Aorta (tissue), 5 donors: ENCODE measurements around the gene NAGS. TPM values are rescaled to one million over a fixed set of nuclear protein-coding genes. Genes with fewer than 3 reads are reported as not detected.

Source experiments
- ATAC-seq: fragments of 200-7000 bp; cut with Tn5 transposase; one replicate; pipeline ENCODE4 v1.9.1; 2022; ENCODE audit warnings: moderate library complexity; ENCODE audit not compliant: low FRiP score
- DNase-seq, 2 donors: peaks; one replicate each; pipeline ENCODE4 v3.0.0-alpha.2; 2020
- H3K27ac ChIP-seq, 2 donors: one replicate each; pipeline ENCODE4 v1.5.1; 2013; ENCODE audit warnings: low read length in 2 of 2, mild to moderate bottlenecking in 2 of 2, moderate library complexity in 2 of 2, control low read depth in 1 of 2, inconsistent platforms in 1 of 2, low read depth in 1 of 2
- H3K27me3 ChIP-seq, 2 donors: one replicate each; pipeline ENCODE4 v1.6.1; 2013; ENCODE audit warnings: control low read depth in 1 of 2, low read length in 1 of 2, mild to moderate bottlenecking in 1 of 2, moderate library complexity in 1 of 2; ENCODE audit not compliant: insufficient read depth in 2 of 2, control insufficient read depth in 1 of 2
- H3K36me3 ChIP-seq, 2 donors: one replicate each; pipeline ENCODE4 v1.6.1; 2013; ENCODE audit warnings: control low read depth in 1 of 2, low read length in 1 of 2, mild to moderate bottlenecking in 1 of 2; ENCODE audit not compliant: insufficient read depth in 2 of 2, control insufficient read depth in 1 of 2
- H3K4me1 ChIP-seq, 2 donors: one replicate each; pipeline ENCODE4 v1.6.1; 2013; ENCODE audit warnings: low read length in 2 of 2, control low read depth in 1 of 2, mild to moderate bottlenecking in 1 of 2, moderate library complexity in 1 of 2; ENCODE audit not compliant: insufficient read depth in 2 of 2, control insufficient read depth in 1 of 2
- H3K4me3 ChIP-seq, 2 donors: one replicate each; pipeline ENCODE4 v1.5.1; 2013; ENCODE audit warnings: low read length in 2 of 2, control low read depth in 1 of 2, mild to moderate bottlenecking in 1 of 2
- H3K9me3 ChIP-seq: one replicate; pipeline ENCODE4 v1.6.1; 2013; ENCODE audit warnings: mild to moderate bottlenecking, low read length; ENCODE audit not compliant: control insufficient read depth
- WGBS, 2 donors: extraction: QIAGEN DNeasy Blood & Tissue Kit; methylation state at CpG; one replicate each; pipeline ENCODE4 v1.1.7; 2013; 5-methylcytosine and 5-hydroxymethylcytosine counted together
- intact Hi-C, 2 donors: fragments of 100-400 bp; cut with DNase I; formaldehyde crosslinking; loops; one replicate each; pipeline versions ENCODE4 v1.14.2 to v1.15.0; 2022
- polyA plus RNA-seq, 2 donors: library from polyadenylated mRNA; stranded (reverse); fragments of 200-250 nt; gene quantifications; one replicate each; pipeline ENCODE4 v1.2.3, GENCODE V29; 2013
- total RNA-seq, 2 donors: library from RNA; stranded (reverse); fragmentation: NEBNext Ultra II Directional; extraction: Animal tissue kit (Norgen Biotek cat#: 25700); gene quantifications; one replicate each; pipeline ENCODE4 v1.2.1, GENCODE V29; 2021
- donor health status: healthy with polysubstance abuse.
- donor health status: Bipolar disorder and iron deficiency.
- donor health status: DM: no; HTN: no; CAD: no.
- donor health status: DM: no; HTN: no; CAD: no.
- donor health status: DM: yes; HTN: yes; CAD: no.

NAGS gene
- total and polyA plus RNA-seq, 4 donors, result 0.33 to 6.0 (median 1.1) TPM

DNA sequence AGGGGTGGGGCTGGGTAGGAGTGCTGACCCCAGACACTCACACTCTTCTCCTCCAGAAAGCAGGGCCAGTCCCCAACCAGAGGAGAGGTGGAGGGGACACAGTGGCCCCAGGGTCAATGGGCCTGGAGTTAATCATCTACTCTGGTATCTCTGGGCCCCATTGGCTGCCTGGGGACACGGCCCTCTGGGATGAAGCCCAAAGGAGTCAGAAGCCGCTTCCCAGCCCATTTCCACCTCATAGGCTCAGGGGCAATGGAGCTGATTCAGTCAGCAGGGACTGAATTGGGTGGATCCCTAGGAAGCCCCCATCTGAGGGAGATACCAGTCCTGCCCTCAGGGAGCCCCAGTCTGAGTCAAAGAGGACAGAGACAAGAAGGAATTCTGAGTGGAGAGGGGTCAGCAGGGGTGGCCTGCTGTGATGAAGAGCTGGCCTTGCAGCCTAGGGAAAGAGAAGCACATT lies 2.9 kb upstream of the NAGS start:
- 90 to 96% methylated on average over 2 of the region's 2 CpGs for WGBS, 2 donors
- H3K27me3 ChIP-seq, result peaks cover 0 to 2% of the 10 kb centered on the region in 2 donors

DNA sequence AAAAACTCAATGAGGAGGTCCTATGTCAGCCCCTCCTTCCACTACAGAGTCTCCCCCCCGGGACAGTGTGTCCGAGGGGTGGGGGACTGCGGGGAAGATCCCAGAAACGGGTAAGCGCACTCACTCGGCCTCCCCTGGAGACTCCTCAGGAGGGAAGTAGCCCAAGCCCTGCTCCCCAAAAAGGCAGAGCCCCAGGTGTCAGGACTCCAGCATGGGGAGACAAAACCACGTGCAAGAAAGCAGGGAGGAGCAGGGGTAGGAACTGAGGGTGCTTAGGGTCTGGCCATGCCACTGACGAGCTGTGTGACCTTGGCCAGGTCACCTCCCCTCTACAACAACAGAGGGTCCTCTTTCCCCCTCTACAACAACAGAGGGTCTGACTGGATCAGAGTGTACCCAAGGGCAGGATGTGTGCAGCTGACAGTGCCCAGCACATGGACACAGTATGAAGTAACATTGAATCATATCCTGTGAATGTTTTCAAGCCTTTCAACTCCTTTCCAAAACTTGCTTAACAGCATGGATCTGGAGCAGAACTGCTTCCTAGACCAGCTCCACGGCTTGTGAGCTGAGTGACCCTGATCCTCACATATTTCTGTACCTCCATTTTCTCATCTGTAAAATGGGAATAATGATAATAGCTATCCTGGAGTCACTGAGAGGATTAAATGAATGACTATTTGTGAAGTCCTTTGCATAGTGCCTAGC lies 2.1 kb upstream of the NAGS start:
- Histone ChIP-seq H3K9me3 (no peaks in the 10 kb centered on the region), H3K27me3 (peaks cover 0 to 2% of the 10 kb centered on the region in 2 donors), H3K4me3 (no peak overlapping the region), H3K4me1 (no peaks in the 10 kb centered on the region), H3K27ac (no peak overlapping the region), H3K36me3 (no peaks in the 10 kb centered on the region)
- intact Hi-C loops, result no loop called here
- DNase-seq (no peak), ATAC-seq (no peak)
- WGBS, 2 donors, result 58 to 62% methylated on average over 9 of the region's 9 CpGs

More for the DNA sequence above, 2.9 kb upstream of the NAGS start:
- Histone ChIP-seq H3K9me3 (no peaks in the 10 kb centered on the region), H3K27ac (no peak overlapping the region), H3K4me3 (no peak overlapping the region), H3K36me3 (no peaks in the 10 kb centered on the region), H3K4me1 (no peaks in the 10 kb centered on the region)
- intact Hi-C loops, result no loop called here
- ATAC-seq, result no peak
- no peak for DNase-seq

DNA sequence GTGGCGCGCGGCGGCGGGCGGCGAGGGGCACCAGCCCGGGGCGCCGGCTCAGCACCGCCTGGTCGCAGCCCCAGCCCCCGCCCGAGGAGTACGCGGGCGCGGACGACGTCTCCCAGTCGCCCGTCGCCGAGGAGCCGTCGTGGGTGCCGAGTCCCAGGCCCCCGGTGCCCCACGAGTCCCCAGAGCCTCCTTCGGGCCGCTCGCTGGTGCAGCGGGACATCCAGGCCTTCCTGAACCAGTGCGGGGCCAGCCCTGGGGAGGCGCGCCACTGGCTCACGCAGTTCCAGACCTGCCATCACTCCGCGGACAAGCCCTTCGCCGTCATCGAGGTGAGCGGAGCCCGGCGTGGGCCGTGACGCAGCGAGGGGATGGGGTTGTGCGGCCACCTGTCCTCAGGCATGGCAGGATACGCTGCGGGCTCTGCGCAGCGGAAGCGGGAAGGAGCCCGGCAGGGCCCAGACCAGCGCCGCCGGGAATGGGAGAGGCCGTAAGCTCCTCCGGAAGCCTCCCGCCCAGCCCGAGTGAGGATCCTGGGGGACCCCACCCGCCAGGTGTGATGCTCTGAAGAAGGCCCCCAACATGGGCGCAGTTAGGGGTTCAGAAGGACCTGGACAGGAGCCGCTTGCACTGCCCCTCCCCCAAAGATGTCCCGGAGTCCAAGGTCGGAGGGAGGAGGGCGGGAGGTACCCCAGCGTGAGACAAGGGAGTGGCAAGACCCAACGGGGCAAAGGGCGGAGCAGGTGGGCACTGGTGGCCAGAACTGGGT lies 522 bp downstream of the NAGS start:
- Histone ChIP-seq H3K9me3 (no peaks in the 10 kb centered on the region), H3K4me1 (no peaks in the 10 kb centered on the region), H3K27me3 (peaks cover 0 to 2% of the 10 kb centered on the region in 2 donors), H3K4me3 (no peak overlapping the region), H3K27ac (no peak overlapping the region), H3K36me3 (no peaks in the 10 kb centered on the region)
- ATAC-seq (no peak), DNase-seq (peak; percentile 51 to 79)
- intact Hi-C loops, result loop anchor here in 1 of 2 donors (5.0 kb wide), 1 partner anchor 37 kb away; no protein-coding TSS in a partner anchor
- 9 to 15% methylated on average over 47 to 71 of the region's 71 CpGs for WGBS, 2 donors

DNA sequence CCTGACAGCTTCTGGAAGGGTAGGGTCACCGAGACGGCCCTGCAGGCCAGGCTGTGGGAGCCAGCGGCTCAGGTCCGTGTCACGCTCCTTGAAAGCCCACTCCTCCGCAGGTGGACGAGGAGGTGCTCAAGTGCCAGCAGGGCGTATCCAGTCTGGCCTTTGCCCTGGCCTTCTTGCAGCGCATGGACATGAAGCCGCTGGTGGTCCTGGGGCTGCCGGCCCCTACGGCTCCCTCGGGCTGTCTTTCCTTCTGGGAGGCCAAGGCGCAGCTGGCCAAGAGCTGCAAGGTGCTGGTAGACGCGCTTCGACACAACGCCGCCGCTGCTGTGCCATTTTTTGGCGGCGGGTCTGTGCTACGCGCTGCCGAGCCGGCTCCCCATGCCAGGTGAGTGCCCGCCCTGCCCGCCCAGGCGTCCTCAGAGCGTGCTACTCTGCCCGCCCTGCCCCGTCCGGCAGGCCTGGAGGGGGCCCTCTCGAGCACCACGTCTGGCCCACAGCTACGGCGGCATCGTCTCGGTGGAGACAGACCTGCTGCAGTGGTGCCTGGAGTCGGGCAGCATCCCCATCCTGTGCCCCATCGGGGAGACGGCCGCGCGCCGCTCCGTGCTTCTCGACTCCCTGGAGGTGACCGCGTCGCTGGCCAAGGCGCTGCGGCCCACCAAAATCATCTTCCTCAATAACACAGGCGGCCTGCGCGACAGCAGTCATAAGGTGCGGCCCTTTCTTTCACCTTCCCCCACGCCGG lies 1.3 kb downstream of the NAGS start:
- Histone ChIP-seq H3K27ac (no peak overlapping the region), H3K27me3 (peaks cover 0 to 2% of the 10 kb centered on the region in 2 donors), H3K4me3 (peak overlapping the region; percentile 10 to 58), H3K9me3 (no peaks in the 10 kb centered on the region), H3K36me3 (no peaks in the 10 kb centered on the region), H3K4me1 (no peaks in the 10 kb centered on the region)
- DNase-seq (peak; percentile 60 to 83), ATAC-seq (peak; percentile 8)
- WGBS, 2 donors, result 12 to 15% methylated on average over 48 to 59 of the region's 59 CpGs
- intact Hi-C loops, result loop anchor here in 1 of 2 donors (5.0 kb wide), 1 partner anchor 37 kb away; no protein-coding TSS in a partner anchor

DNA sequence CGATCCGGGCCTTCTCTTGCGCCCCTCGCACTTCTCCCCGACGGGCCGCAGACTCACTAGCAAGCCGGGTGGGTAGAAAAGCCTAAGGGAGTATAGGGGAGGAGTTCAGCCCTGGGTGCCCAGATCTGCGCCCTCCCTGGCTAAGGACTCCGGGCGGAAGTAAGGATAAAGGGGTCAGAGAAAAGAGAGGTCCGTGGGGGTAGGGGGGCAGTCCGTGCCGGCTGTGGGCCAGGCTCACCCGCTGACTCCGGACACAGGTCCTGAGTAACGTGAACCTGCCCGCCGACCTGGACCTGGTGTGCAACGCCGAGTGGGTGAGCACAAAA lies 1.8 kb downstream of the NAGS start:
- intact Hi-C loops, result loop anchor here in 1 of 2 donors (5.0 kb wide), 1 partner anchor 36 kb away; no protein-coding TSS in a partner anchor

DNA sequence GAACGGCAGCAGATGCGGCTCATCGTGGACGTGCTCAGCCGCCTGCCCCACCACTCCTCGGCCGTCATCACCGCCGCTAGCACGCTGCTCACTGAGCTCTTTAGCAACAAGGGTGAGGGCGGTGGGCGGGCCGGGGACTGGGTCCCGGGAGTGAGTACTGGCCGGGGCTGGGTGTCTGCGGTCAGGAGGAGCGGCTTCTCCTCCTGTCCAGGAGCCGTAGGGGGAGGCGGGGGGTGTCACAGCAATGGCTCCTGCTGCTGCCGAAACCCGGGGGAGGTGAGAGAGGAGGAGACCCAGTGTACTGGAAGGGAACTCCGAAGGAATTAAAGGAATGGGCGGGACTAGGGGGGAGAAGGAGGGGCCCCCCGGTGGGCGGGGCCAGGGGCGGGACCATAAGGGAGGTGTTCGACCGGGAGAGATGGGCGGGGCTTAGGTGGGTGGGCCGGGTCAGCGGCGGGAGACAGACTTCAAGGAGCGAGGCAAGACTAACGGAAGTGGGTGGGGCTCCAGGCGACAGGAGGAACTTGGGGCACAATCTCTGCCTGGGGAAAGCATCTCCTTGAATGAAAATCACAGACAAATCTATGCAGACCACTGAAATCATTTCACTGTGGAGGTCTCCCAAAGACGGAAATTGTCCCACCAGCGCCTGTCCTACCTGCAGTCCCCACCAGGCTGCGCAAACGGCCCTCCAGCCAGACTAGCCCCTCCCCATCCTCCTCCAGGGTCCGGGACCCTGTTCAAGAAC lies 2.4 kb downstream of the NAGS start:
- ATAC-seq (peak; percentile 94), DNase-seq (peak; percentile 99 to 100)
- peak overlapping the region; percentile 55 to 58 for H3K4me3 ChIP-seq
- intact Hi-C loops, result loop anchor here in 1 of 2 donors (5.0 kb wide), 1 partner anchor 36 kb away; no protein-coding TSS in a partner anchor
- H3K27ac ChIP-seq, result no peak overlapping the region
- H3K36me3 ChIP-seq, result peaks cover 0 to under 1% of the 10 kb centered on the region in 2 donors
- no peaks in the 10 kb centered on the region for H3K4me1 ChIP-seq
- peaks cover 0 to 2% of the 10 kb centered on the region in 2 donors for H3K27me3 ChIP-seq
- 0% methylated on average over 37 to 40 of the region's 40 CpGs for WGBS, 2 donors
- H3K9me3 ChIP-seq, result no peaks in the 10 kb centered on the region

More for the DNA sequence above, 1.8 kb downstream of the NAGS start:
- Histone ChIP-seq H3K27me3 (peaks cover 0 to 2% of the 10 kb centered on the region in 2 donors), H3K9me3 (no peaks in the 10 kb centered on the region), H3K4me1 (no peaks in the 10 kb centered on the region), H3K4me3 (peak overlapping the region; percentile 10 to 58), H3K36me3 (no peaks in the 10 kb centered on the region), H3K27ac (no peak overlapping the region)
- ATAC-seq (no peak), DNase-seq (no peak)
- WGBS, 2 donors, result 3 to 5% methylated on average over 21 of the region's 21 CpGs

DNA sequence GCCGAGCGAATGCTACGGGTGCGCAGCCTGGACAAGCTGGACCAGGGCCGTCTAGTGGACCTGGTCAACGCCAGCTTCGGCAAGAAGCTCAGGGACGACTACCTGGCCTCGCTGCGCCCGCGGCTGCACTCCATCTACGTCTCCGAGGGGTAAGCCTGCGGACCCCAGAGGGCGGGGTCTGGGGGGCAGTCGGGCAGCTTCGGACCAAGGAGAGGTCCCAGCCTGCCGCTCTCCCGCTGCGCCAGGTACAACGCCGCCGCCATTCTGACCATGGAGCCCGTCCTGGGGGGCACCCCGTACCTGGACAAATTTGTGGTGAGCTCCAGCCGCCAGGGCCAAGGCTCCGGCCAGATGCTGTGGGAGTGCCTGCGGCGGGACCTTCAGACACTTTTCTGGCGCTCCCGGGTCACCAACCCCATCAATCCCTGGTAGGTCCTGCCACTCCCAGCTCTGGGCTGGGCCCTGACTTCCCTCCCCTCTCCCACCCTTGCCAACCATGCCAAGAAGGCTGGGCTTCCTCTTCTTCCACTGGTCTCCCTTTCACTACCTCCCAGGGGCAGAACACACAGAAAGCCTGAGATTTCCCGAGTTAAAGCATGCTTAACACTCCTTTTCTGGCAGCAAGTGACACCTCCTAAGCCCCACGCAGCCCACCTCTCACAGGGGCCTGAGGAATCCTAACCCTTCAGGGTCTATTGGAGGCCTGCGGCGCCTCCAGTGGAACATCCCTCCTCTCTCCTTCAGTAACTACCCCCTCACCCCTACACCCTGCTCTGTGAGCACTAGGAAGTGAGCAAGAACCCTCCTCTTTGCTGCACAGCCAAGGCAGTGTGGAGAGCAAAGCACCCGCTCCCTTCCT lies 3.2 kb downstream of the NAGS start:
- Histone ChIP-seq H3K4me3 (peak overlapping the region; percentile 7 to 55), H3K36me3 (peaks cover 0 to 3% of the 10 kb centered on the region in 2 donors), H3K4me1 (no peaks in the 10 kb centered on the region), H3K27ac (no peak overlapping the region), H3K27me3 (no peaks in the 10 kb centered on the region), H3K9me3 (no peaks in the 10 kb centered on the region)
- peak in 1 of 2 donors; percentile 71 for DNase-seq
- intact Hi-C loops, result loop anchor here in 1 of 2 donors (5.0 kb wide), 1 partner anchor 35 kb away; no protein-coding TSS in a partner anchor
- ATAC-seq, result peak; percentile 12
- WGBS, 2 donors, result 2 to 3% methylated on average over 30 to 37 of the region's 37 CpGs
